ENCODE results near the gene TANC1. TPM values are rescaled to one million over a fixed set of nuclear protein-coding genes. Genes with fewer than 3 reads are reported as not detected.
"Not testable (repeated sequence)": the region's sequence is repeated elsewhere in the genome, so short reads cannot be mapped to it uniquely, and the experiment has no call there.

The TANC1 gene
- total RNA-seq, 1 experiment from 2014 or later: 21.1 TPM

- no peaks in the 10 kb centered on the region for H3K27me3 ChIP-seq (replicated peaks; ENCODE audit: control insufficient read depth, insufficient read depth, low read length)
- H3K4me3 Mint-ChIP-seq (ENCODE audit: unreplicated experiment): no peak overlapping the region
- H3K4me3 ChIP-seq (ENCODE audit: low read depth, low read length): no peak overlapping the region
- peaks cover 9% of the 10 kb centered on the region for H3K9me3 Mint-ChIP-seq (ENCODE audit: unreplicated experiment)
- intact Hi-C loops (cut with micrococcal nuclease; ENCODE audit: unreplicated experiment): no loop called here
- no peaks in the 10 kb centered on the region for H3K9me3 ChIP-seq
- DNase-seq: no peak
- H3K36me3 ChIP-seq (ENCODE audit: control insufficient read depth, insufficient read depth, low read length): no peaks in the 10 kb centered on the region
- BruUV-seq (replicated peaks): no TSS peak
- no peaks in the 10 kb centered on the region for H3K36me3 Mint-ChIP-seq (ENCODE audit: insufficient read depth, unreplicated experiment)
- TF ChIP-seq, protein P1, sequence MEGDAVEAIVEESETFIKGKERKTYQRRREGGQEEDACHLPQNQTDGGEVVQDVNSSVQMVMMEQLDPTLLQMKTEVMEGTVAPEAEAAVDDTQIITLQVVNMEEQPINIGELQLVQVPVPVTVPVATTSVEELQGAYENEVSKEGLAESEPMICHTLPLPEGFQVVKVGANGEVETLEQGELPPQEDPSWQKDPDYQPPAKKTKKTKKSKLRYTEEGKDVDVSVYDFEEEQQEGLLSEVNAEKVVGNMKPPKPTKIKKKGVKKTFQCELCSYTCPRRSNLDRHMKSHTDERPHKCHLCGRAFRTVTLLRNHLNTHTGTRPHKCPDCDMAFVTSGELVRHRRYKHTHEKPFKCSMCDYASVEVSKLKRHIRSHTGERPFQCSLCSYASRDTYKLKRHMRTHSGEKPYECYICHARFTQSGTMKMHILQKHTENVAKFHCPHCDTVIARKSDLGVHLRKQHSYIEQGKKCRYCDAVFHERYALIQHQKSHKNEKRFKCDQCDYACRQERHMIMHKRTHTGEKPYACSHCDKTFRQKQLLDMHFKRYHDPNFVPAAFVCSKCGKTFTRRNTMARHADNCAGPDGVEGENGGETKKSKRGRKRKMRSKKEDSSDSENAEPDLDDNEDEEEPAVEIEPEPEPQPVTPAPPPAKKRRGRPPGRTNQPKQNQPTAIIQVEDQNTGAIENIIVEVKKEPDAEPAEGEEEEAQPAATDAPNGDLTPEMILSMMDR (IDR thresholded peaks at IDR 0.05; ENCODE audit: insufficient read depth in 1 of 2, low read depth in 1 of 2, low read length in 1 of 2, severe bottlenecking in 1 of 2, unreplicated experiment in 1 of 2): no peak
- H3K27ac Mint-ChIP-seq (ENCODE audit: unreplicated experiment): no peak overlapping the region
- POLR2A ChIA-PET: no interaction called here
- H3K27me3 Mint-ChIP-seq (ENCODE audit: insufficient read depth, unreplicated experiment): no peaks in the 10 kb centered on the region
- CTCF ChIA-PET: interaction anchor here (1.8 to 3.8 kb wide), 2 partner anchors 66 to 84 kb away, joined by 13 to 77 read pairs; partner anchors contain the start of gene TANC1
- H3K4me1 ChIP-seq: peaks cover 42% of the 10 kb centered on the region
- H3K4me1 Mint-ChIP-seq (ENCODE audit: low read depth, unreplicated experiment): peaks cover 53% of the 10 kb centered on the region
Observed at GRCh38 chr2:159034713-159035112, 66.3 kb downstream of the TANC1 start.

GRCh38 chr2:159035790-159036411, 67.5 kb downstream of the TANC1 start:
- peak; percentile 79 to 85 for DNase-seq
- H3K27me3 Mint-ChIP-seq (ENCODE audit: insufficient read depth, unreplicated experiment): no peaks in the 10 kb centered on the region
- no peak overlapping the region for H3K27ac Mint-ChIP-seq (ENCODE audit: unreplicated experiment)
- Histone ChIP-seq H3K27me3 (replicated peaks; ENCODE audit: control insufficient read depth, insufficient read depth, low read length) (no peaks in the 10 kb centered on the region), H3K9me3 (no peaks in the 10 kb centered on the region), H3K4me1 (peaks cover 30% of the 10 kb centered on the region), H3K4me3 (ENCODE audit: low read depth, low read length) (no peak overlapping the region), H3K36me3 (ENCODE audit: control insufficient read depth, insufficient read depth, low read length) (no peaks in the 10 kb centered on the region)
- no peaks in the 10 kb centered on the region for H3K36me3 Mint-ChIP-seq (ENCODE audit: insufficient read depth, unreplicated experiment)
- TF ChIP-seq, protein P1 (IDR thresholded peaks at IDR 0.05; ENCODE audit: insufficient read depth in 1 of 2, low read depth in 1 of 2, low read length in 1 of 2, severe bottlenecking in 1 of 2, unreplicated experiment in 1 of 2): peak; percentile 54 to 72
- CTCF ChIA-PET: interaction anchor here (0.5 to 3.8 kb wide), 19 partner anchors 9 to 164 kb away, joined by 3 to 77 read pairs (median 4); partner anchors contain the start of gene TANC1
- no peak overlapping the region for H3K4me3 Mint-ChIP-seq (ENCODE audit: unreplicated experiment)
- peaks cover 54% of the 10 kb centered on the region for H3K4me1 Mint-ChIP-seq (ENCODE audit: low read depth, unreplicated experiment)
- BruUV-seq (replicated peaks): no TSS peak
- POLR2A ChIA-PET: interaction anchor here (0.5 kb wide), 1 partner anchor 85 kb away, joined by 5 read pairs; no protein-coding TSS in a partner anchor
- intact Hi-C loops (cut with micrococcal nuclease; ENCODE audit: unreplicated experiment): loop anchor here (1.0 kb wide), 3 partner anchors 82 to 149 kb away; no protein-coding TSS in a partner anchor
- peaks cover 20% of the 10 kb centered on the region for H3K9me3 Mint-ChIP-seq (ENCODE audit: unreplicated experiment)

- intact Hi-C loops (cut with micrococcal nuclease; ENCODE audit: unreplicated experiment): loop anchor here (1.0 kb wide), 3 partner anchors 82 to 149 kb away; no protein-coding TSS in a partner anchor
- H3K27ac Mint-ChIP-seq (ENCODE audit: unreplicated experiment); H3K36me3 ChIP-seq (ENCODE audit: control insufficient read depth, insufficient read depth, low read length); H3K27me3 Mint-ChIP-seq (ENCODE audit: insufficient read depth, unreplicated experiment); BruUV-seq (replicated peaks); H3K27me3 ChIP-seq (replicated peaks; ENCODE audit: control insufficient read depth, insufficient read depth, low read length); H3K36me3 Mint-ChIP-seq (ENCODE audit: insufficient read depth, unreplicated experiment); H3K9me3 ChIP-seq; DNase-seq; H3K4me3 Mint-ChIP-seq (ENCODE audit: unreplicated experiment); H3K4me3 ChIP-seq (ENCODE audit: low read depth, low read length): not testable (repeated sequence)
- peaks cover 24% of the 10 kb centered on the region for H3K4me1 ChIP-seq
- ChIA-PET POLR2A (interaction anchor here (0.5 kb wide), 1 partner anchor 84 kb away, joined by 5 read pairs; no protein-coding TSS in a partner anchor), CTCF (interaction anchor here (0.5 to 3.8 kb wide), 18 partner anchors 8 to 163 kb away, joined by 3 to 77 read pairs (median 4); partner anchors contain the start of gene TANC1)
- Mint-ChIP-seq H3K4me1 (ENCODE audit: low read depth, unreplicated experiment) (peaks cover 50% of the 10 kb centered on the region), H3K9me3 (ENCODE audit: unreplicated experiment) (peaks cover 20% of the 10 kb centered on the region)
Observed at GRCh38 chr2:159036461-159036860, 68.0 kb downstream of the TANC1 start.

- CTCF ChIA-PET; H3K4me3 ChIP-seq (ENCODE audit: low read depth, low read length); H3K27me3 Mint-ChIP-seq (ENCODE audit: insufficient read depth, unreplicated experiment); BruUV-seq (replicated peaks); DNase-seq; intact Hi-C loops (cut with micrococcal nuclease; ENCODE audit: unreplicated experiment); H3K36me3 ChIP-seq (ENCODE audit: control insufficient read depth, insufficient read depth, low read length); H3K9me3 ChIP-seq; H3K27ac Mint-ChIP-seq (ENCODE audit: unreplicated experiment); H3K4me3 Mint-ChIP-seq (ENCODE audit: unreplicated experiment); H3K27me3 ChIP-seq (replicated peaks; ENCODE audit: control insufficient read depth, insufficient read depth, low read length); POLR2A ChIA-PET: not testable (repeated sequence)
- Mint-ChIP-seq H3K4me1 (ENCODE audit: low read depth, unreplicated experiment) (peaks cover 33% of the 10 kb centered on the region), H3K36me3 (ENCODE audit: insufficient read depth, unreplicated experiment) (peaks cover 14% of the 10 kb centered on the region), H3K9me3 (ENCODE audit: unreplicated experiment) (peaks cover 20% of the 10 kb centered on the region)
- peaks cover 11% of the 10 kb centered on the region; the same call in 1 of the 2 replicates for H3K4me1 ChIP-seq
Observed at GRCh38 chr2:159041328-159041727, 72.9 kb downstream of the TANC1 start.

Data from Caco-2 (cell line).